HG02642 (cell line): ENCODE measurements around the gene VPS13C.

Experiments used
- ATAC-seq: cut with Tn5 transposase; IDR thresholded peaks from one replicate; pipeline ENCODE4 v1.9.1; 2021; ENCODE audit warnings: mild to moderate bottlenecking; ENCODE audit not compliant: unreplicated experiment, poor library complexity

VPS13C gene

GRCh38 chr15:62060113-62060895 lies at the start of gene VPS13C:
TSS of gene VPS13C (minus strand) at chr15:62060447. CDS start at chr15:62060374, 73 bp downstream.
- ATAC-seq = peak; percentile 92

DNA sequence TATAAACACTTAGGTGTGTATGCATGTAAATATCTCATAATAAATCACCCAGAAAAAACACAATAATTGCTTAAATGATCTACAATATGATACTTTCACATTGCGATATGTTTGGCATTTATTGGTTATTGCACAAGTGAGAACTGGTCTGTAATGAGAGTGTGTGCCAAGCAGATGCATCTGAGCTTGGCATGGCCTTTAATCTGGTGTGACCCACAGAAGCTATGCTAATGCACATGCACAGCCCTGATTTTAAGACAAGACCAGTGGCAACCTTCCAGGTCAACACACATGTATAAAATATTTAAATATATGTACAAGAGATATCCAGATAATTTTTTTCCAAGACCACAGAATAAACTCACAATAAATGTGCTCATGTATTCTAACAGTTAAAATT lies 49.2 kb upstream of the VPS13C start:
- ATAC-seq = no peak

GRCh38 chr15:62108411-62108810 lies 48.2 kb upstream of the VPS13C start:
- no peak for ATAC-seq

DNA sequence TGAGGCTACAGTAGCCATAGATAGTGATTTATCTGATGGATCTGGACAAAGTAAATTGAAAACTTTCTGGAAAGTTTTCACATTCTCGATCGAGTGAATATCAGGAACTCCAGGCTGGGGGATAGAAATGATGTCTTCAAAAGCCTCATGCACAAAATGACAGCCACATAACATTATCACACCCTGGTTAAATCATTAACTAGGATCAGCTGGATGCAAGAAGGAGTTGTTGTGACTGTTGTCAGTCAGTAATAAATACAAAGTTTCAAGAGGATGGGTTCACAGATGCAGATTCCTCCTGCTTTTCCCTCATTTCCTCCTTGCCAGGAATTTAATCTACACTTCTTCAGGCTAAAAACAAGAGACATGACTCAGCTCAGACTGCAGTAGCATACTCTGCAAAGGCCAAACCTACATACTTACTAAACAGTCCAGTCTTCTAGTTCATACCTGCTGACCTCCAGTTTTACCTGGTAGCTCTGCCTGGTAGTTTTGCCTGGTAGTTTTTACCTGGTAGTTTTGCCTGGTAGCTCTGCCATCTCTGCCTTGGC lies 47.4 kb upstream of the VPS13C start:
- ATAC-seq = no peak

GRCh38 chr15:62106096-62106495 lies 45.8 kb upstream of the VPS13C start:
- no peak for ATAC-seq

GRCh38 chr15:62105266-62105665 lies 45.0 kb upstream of the VPS13C start:
- ATAC-seq = no peak

- no peak for ATAC-seq
Observed at GRCh38 chr15:62104846-62105245, 44.6 kb upstream of the VPS13C start.

- no peak for ATAC-seq
Observed at GRCh38 chr15:62104401-62104800, 44.2 kb upstream of the VPS13C start.

- ATAC-seq = no peak
Observed at GRCh38 chr15:62103431-62103830, 43.2 kb upstream of the VPS13C start.

DNA sequence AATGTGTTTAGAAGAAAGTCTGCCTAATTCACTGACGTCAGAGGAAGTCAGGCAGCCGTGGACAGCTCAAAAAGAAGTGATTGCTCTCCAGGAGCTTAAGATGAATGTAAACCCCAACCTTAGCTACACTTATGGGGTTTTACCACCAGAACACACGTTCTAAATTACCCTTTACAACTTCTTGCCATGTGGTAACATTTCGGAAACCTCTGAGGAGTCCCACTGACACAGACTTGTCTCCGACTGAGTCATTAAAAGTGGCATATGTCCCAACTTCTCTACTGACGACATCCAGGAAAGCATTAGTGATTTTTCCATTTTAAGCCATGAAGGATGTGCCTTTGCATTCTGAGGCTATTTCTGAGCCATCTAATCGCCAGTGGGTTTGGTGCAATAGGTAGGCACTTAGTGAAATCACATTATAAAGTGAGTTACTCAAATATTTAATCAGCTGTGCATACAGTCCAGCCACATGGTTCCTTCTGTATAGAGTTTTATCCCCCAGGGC lies 38.9 kb upstream of the VPS13C start:
- ATAC-seq = no peak

DNA sequence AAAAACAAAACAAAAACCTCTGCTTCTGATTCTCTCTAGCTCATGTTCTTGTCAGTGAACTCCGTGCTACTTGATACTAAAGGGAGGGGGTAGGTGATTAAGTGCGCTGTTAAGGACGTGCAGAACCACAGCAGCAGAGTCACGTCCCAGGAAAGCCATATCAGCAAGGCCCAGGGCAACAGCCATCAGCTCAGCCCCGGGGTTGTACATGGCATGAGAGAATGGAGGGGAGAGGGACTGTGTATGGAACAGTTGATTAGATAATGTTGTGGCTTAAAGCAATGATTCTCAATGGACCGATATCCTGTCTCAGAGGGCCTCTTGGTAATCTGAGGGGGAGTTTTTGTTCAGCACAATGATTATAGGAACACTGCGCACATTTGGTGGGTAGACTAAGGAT lies 34.1 kb upstream of the VPS13C start:
- ATAC-seq = no peak

DNA sequence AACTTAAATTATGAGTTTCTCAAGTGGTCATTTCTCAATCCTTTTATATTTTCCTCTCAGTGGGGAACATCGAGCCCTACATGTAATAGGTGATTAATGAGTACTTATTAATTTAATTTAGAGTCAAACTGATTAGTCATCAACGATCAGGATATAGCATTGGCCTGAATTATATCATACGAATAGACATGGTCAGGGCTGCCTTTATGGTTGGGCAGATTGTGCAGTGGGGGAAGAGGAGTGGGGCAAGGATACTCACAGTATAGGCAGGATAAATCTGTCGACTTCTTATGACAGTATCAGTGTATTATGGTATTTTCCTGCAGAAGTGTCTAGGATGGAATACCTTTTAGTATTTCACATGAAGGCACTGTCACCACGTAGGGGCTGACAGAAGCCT lies 33.6 kb upstream of the VPS13C start:
- no peak for ATAC-seq

DNA sequence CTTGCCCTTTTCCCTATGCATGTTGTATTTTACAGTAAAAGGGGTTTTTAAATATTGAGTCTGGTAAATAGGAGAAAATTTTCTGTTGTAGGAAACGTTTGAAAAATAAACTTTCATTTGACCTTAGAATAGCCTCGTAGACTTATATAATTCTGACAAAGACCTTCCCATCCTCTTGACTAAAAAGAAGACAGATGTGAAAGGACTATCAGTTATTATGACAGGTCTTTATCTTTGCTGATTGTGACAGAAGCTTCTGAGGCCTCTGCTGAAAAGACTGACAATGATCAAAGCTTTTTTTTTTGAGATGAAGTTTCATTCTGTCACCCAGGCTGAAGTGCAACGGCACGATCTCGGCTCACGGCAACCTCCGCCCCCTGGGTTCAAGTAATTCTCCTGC lies 30.7 kb upstream of the VPS13C start:
- no peak for ATAC-seq

- ATAC-seq = no peak
Observed at GRCh38 chr15:62089616-62090015, 29.4 kb upstream of the VPS13C start.

DNA sequence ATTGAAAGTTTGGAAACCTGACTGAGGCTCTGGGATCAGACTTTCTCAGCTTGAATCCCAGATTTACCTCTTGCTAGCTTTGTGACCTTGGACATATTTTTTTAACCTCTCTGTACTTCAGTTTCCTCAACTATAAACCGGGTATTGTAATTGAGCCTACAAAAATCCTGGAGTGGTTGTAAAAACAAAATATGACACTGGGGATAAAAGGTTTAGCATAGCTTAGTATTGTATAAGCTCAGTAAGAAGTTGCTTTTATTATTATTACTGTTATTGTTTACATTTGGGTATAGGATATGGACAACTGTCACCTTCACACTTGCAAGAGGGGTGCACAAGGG lies 28.1 kb upstream of the VPS13C start:
- no peak for ATAC-seq

- no peak for ATAC-seq
Observed at GRCh38 chr15:62087671-62088352, 27.6 kb upstream of the VPS13C start.

DNA sequence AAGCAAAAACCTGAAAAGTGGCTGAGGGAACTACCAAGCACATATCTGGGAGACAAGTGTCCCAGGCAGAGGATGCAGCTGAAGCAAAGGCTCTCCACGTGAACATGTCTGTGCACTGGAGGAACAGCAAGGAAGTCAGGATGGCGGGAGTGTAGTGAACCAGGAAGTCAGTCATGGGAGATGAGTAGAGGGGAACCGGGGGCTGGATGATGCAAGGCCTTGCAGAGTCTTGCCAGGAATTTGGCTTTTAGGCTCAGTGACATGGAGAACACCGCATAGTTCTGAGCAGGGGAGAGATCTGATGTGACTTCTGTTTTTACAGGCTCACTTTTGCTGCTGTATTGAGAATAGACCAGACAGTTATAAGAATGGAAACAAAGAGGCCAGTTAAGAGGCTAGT lies 25.5 kb upstream of the VPS13C start:
- ATAC-seq = no peak

DNA sequence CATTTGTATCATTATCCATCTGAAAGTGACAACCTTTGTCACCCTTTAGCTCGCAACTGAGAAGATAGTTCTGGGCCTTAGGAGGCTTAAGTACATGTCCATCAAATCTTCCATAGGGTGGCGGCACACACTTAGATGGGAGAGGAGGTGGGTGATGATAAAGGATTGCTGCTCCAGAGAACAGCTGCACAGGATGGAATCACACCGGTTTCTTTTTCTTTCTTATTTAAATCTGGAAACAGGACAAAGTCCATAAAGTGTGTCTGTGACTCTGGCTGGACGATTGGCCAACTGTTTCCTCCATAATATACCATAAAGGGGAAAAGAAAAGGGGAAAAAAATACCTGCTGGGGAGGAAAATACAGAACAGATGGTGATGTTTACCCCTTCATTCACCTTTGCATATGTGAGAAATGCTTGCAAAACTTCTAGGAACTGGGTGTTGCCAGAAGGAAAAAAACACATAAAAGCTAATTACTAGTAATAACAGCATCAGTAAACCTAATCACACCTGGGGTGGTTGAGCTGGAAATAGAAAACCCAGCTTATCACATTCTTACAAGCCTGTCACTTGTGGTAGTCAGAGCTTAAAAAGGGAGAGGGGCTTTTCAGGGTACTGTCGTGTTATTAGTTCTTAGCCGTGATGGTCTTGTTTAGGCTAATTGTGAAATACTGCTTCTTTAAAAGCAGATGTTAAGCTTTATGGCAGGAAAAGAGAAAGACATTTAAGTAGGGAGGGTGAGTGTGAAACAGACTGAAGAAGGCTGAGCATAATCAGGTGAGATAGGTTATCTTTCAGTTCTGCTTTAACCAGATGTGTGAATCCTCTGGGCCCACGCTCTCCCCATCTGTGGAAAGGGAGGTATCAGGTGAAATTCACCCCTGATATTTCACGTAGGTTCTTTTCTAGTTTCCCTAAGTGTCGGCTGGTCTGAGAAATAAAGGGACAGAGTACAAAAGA lies 23.2 kb upstream of the VPS13C start:
- no peak for ATAC-seq

DNA sequence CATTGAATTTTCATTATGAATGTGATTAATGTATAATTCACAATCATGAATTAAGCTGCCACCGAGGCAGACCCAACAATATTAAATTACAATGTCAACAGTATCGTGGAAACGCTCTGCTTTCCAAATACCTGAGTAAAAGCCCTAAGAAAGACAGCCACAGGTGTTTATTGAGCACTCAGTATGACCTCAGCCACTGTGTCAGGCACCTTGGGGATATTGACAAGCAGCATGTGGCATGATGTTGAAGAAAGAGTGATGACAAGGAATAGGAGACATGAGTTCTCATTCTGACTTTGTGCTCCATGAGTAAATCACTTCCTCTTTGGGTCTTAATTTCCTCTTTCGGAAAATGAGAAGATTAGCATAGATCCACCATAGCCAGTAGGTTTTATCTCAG lies 19.3 kb upstream of the VPS13C start:
- ATAC-seq = no peak

DNA sequence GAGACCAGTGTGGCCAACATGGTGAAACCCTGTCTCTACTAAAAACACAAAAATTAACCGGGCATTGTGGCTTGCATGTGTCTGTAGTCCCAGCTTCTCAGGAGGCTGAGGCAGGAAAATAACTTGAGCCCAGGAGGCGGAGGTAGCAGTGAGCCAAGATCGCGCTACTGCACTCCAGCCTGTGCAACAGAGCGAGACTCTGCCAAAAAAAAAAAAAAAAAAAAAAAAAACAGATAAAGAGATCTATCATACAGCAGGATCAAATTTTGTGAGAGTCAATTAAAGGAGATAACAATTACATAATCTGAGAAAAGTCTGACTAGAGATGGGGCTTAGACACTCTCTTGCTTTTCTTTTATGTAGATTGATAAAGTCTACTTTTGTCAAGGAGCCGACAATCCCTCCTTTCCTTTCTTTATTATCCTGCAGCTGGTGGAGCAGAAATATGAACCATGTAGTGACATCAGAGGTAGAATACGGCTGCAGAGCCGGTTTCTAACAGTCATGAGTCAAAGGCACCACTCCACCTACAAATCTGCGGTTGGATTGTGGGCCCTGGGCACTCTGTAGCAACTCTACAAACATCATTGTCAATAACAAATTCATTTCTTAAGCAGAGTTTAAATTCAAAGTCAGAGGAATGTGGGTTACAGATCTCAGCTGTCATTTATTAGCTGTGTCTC lies 15.5 kb upstream of the VPS13C start:
- ATAC-seq = no peak
